OCI-LY1 (cell line): ENCODE data around the gene KIF23.

Experiments used
- H2AFZ ChIP-seq: fragments of 200-600 bp; sonication (generic), shearing (Covaris generic); 2 replicates; pipeline ENCODE4 v1.6.0; 2014; ENCODE audit warnings: antibody characterized with exemption, mild to moderate bottlenecking, low read length
- H3F3A ChIP-seq: fragments of 200-600 bp; sonication (generic), shearing (Covaris generic); 2 replicates; pipeline ENCODE4 v1.6.0; 2014; ENCODE audit warnings: mild to moderate bottlenecking, antibody characterized with exemption, low read length, moderate library complexity; ENCODE audit not compliant: insufficient read depth
- H3K27ac ChIP-seq: fragments of 200-600 bp; sonication (generic); 2 replicates; pipeline ENCODE4 v1.5.1; 2014; ENCODE audit warnings: low read length, mixed run types, mild to moderate bottlenecking, low read depth; ENCODE audit not compliant: poor library complexity, severe bottlenecking
- H3K27me3 ChIP-seq: fragments of 200-600 bp; sonication (generic); 2 replicates; pipeline ENCODE4 v1.6.0; 2014; ENCODE audit warnings: antibody characterized with exemption, mild to moderate bottlenecking, low read length, moderate library complexity; ENCODE audit not compliant: insufficient read depth
- H3K36me3 ChIP-seq: fragments of 200-600 bp; sonication (generic); 2 replicates; pipeline ENCODE4 v1.6.1; 2014; ENCODE audit warnings: mild to moderate bottlenecking, antibody characterized with exemption, low read length, moderate library complexity, mixed read lengths; ENCODE audit not compliant: insufficient read depth
- H3K4me1 ChIP-seq: fragments of 200-600 bp; sonication (generic); 2 replicates; pipeline ENCODE4 v1.5.1; 2014; ENCODE audit warnings: mild to moderate bottlenecking, low read length, moderate library complexity; ENCODE audit not compliant: insufficient read depth, severe bottlenecking
- H3K4me2 ChIP-seq: fragments of 200-600 bp; sonication (generic), shearing (Covaris generic); 2 replicates; pipeline ENCODE4 v1.6.1; 2014; ENCODE audit warnings: low read length
- H3K4me3 ChIP-seq: fragments of 200-600 bp; sonication (generic); 2 replicates; pipeline ENCODE4 v1.5.1; 2014; ENCODE audit warnings: low read length, low read depth, mild to moderate bottlenecking, mixed read lengths; ENCODE audit not compliant: poor library complexity, severe bottlenecking
- H3K79me2 ChIP-seq: fragments of 200-600 bp; shearing (Covaris generic); 2 replicates; pipeline ENCODE4 v1.6.1; 2016; ENCODE audit warnings: mixed run types, low read length, mixed read lengths; ENCODE audit not compliant: insufficient read depth
- H3K9ac ChIP-seq: fragments of 200-600 bp; sonication (generic), shearing (Covaris generic); 2 replicates; pipeline ENCODE4 v1.6.1; 2014; ENCODE audit warnings: mild to moderate bottlenecking, low read length, mixed read lengths
- H3K9me2 ChIP-seq: fragments of 200-600 bp; sonication (generic), shearing (Covaris generic); 2 replicates; pipeline ENCODE4 v1.6.1; 2014; ENCODE audit warnings: low read depth, mild to moderate bottlenecking, low read length, mixed read lengths
- H3K9me3 ChIP-seq: fragments of 200-600 bp; shearing (Covaris generic); 2 replicates; pipeline ENCODE4 v1.6.1; 2014; ENCODE audit warnings: low read length, mixed read lengths
- H4K20me1 ChIP-seq: fragments of 200-600 bp; sonication (generic), shearing (Covaris generic); 2 replicates; pipeline ENCODE4 v1.6.0; 2016; ENCODE audit warnings: mild to moderate bottlenecking, low read length; ENCODE audit not compliant: insufficient read depth
- EZH2 ChIP-seq: fragments of 200-600 bp; sonication (generic), shearing (Covaris generic); IDR thresholded peaks from 2 replicates; pipeline ENCODE4 v1.8.0; 2017; ENCODE audit warnings: borderline replicate concordance, mixed run types, mild to moderate bottlenecking, antibody characterized with exemption, low read length, moderate library complexity, mixed read lengths
- TF ChIP-seq, protein P1 (sequence below): fragments of 200-600 bp; sonication (generic), shearing (Covaris generic); IDR thresholded peaks from 2 replicates; pipeline ENCODE4 v1.5.1; 2017; ENCODE audit warnings: mild to moderate bottlenecking, antibody characterized with exemption, low read length, moderate library complexity, mixed read lengths

KIF23 gene

GRCh38 chr15:69460481-69460880 lies 46.3 kb downstream of the KIF23 start:
- Histone ChIP-seq H3K27ac (no peak overlapping the region), H3K9ac (no peak overlapping the region), H2AFZ (no peak overlapping the region), H3K4me3 (no peak overlapping the region), H3K36me3 (peaks cover 23% of the 10 kb centered on the region), H3K79me2 (no peaks in the 10 kb centered on the region), H3K9me3 (no peaks in the 10 kb centered on the region), H3K4me1 (peaks cover 19% of the 10 kb centered on the region), H3F3A (peaks cover 6% of the 10 kb centered on the region; the same call in 1 of the 2 replicates), H3K27me3 (0 out of 2 replicates have a peak, but pooled peaks cover 6% of the 10 kb centered on the region), H3K4me2 (no peak overlapping the region), H3K9me2 (no peaks in the 10 kb centered on the region), H4K20me1 (no peaks in the 10 kb centered on the region)
- TF ChIP-seq, protein P1, sequence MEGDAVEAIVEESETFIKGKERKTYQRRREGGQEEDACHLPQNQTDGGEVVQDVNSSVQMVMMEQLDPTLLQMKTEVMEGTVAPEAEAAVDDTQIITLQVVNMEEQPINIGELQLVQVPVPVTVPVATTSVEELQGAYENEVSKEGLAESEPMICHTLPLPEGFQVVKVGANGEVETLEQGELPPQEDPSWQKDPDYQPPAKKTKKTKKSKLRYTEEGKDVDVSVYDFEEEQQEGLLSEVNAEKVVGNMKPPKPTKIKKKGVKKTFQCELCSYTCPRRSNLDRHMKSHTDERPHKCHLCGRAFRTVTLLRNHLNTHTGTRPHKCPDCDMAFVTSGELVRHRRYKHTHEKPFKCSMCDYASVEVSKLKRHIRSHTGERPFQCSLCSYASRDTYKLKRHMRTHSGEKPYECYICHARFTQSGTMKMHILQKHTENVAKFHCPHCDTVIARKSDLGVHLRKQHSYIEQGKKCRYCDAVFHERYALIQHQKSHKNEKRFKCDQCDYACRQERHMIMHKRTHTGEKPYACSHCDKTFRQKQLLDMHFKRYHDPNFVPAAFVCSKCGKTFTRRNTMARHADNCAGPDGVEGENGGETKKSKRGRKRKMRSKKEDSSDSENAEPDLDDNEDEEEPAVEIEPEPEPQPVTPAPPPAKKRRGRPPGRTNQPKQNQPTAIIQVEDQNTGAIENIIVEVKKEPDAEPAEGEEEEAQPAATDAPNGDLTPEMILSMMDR: no peak
- no peak for TF ChIP-seq EZH2

GRCh38 chr15:69462030-69462492 lies 47.9 kb downstream of the KIF23 start:
- H3K79me2 ChIP-seq: no peaks in the 10 kb centered on the region
- H3K4me2 ChIP-seq: peak overlapping the region; percentile 79
- H3K4me1 ChIP-seq: peaks cover 16% of the 10 kb centered on the region
- H3K9ac ChIP-seq: peak overlapping the region; percentile 40; the same call in 1 of the 2 replicates
- no peaks in the 10 kb centered on the region for H3K9me3 ChIP-seq
- no peak overlapping the region for H2AFZ ChIP-seq
- no peaks in the 10 kb centered on the region for H3K9me2 ChIP-seq
- H3K27ac ChIP-seq: no peak overlapping the region
- H3K4me3 ChIP-seq: peak overlapping the region; percentile 64
- TF ChIP-seq, protein P1: no peak
- no peak for TF ChIP-seq EZH2
- H3K27me3 ChIP-seq: 0 out of 2 replicates have a peak, but pooled peaks cover 8% of the 10 kb centered on the region
- H3K36me3 ChIP-seq: peaks cover 7% of the 10 kb centered on the region; the same call in 1 of the 2 replicates
- no peaks in the 10 kb centered on the region for H4K20me1 ChIP-seq
- no peaks in the 10 kb centered on the region for H3F3A ChIP-seq

GRCh38 chr15:69462493-69463181 lies 48.5 kb downstream of the KIF23 start:
- no peaks in the 10 kb centered on the region for H3K79me2 ChIP-seq
- H3K9me2 ChIP-seq: no peaks in the 10 kb centered on the region
- no peak overlapping the region for H3K27ac ChIP-seq
- TF ChIP-seq, protein P1: peak; percentile 84
- no peak for TF ChIP-seq EZH2
- H3K27me3 ChIP-seq: 0 out of 2 replicates have a peak, but pooled peaks cover 8% of the 10 kb centered on the region
- H3K4me1 ChIP-seq: peaks cover 19% of the 10 kb centered on the region
- H3K9ac ChIP-seq: peak overlapping the region; percentile 74
- H3K4me3 ChIP-seq: peak overlapping the region; percentile 64
- peak overlapping the region; percentile 56; the same call in 1 of the 2 replicates for H2AFZ ChIP-seq
- H3K36me3 ChIP-seq: peaks cover 1% of the 10 kb centered on the region; the same call in 1 of the 2 replicates
- no peaks in the 10 kb centered on the region for H3K9me3 ChIP-seq
- H3K4me2 ChIP-seq: peak overlapping the region; percentile 79
- H3F3A ChIP-seq: no peaks in the 10 kb centered on the region
- no peaks in the 10 kb centered on the region for H4K20me1 ChIP-seq
